Astrocyte (in vitro differentiated cells and primary cell): ENCODE results near the gene SUSD2. TPM values are rescaled to one million over a fixed set of nuclear protein-coding genes. Genes with fewer than 3 reads are reported as not detected.

Experiments used
- total RNA-seq: library from RNA; stranded (reverse); gene quantifications from 2 replicates; pipeline ENCODE4 v1.2.1, GENCODE V29; 2021

Gene SUSD2
- total RNA-seq, 1 donor from 2014 or later: 0.77 TPM

Other genes starting within 250 kb of the SUSD2 start
- 4.2 and 4.9 TPM in 2 replicates for gene GSTT2B, start 220.3 kb upstream of the SUSD2 start, total RNA-seq
- 0.75 and 1.4 TPM in 2 replicates for gene DDTL, start 214.6 kb upstream of the SUSD2 start, total RNA-seq
- 78.9 and 83.8 TPM in 2 replicates for gene DDT, start 207.0 kb upstream of the SUSD2 start, total RNA-seq
- not detected in 2 replicates for gene GSTT2, start 201.4 kb upstream of the SUSD2 start, total RNA-seq
- gene GSTT4, start 176.0 kb upstream of the SUSD2 start, total RNA-seq: not detected in 2 replicates
- gene CABIN1, start 170.2 kb upstream of the SUSD2 start, total RNA-seq: 46.3 and 50.2 TPM in 2 replicates
- 0.64 and 0.89 TPM in 2 replicates for gene GGT5, start 63.6 kb downstream of the SUSD2 start, total RNA-seq
- gene SPECC1L, start 89.3 kb downstream of the SUSD2 start, total RNA-seq: 64.8 and 69.2 TPM in 2 replicates
- gene ADORA2A, start 246.1 kb downstream of the SUSD2 start, total RNA-seq: 2.2 and 3.9 TPM in 2 replicates